NOMO-1 treated with dmso at 0.1 percent for 144 hours (cell line): ENCODE measurements around the gene E2F7.
"Not testable (repeated sequence)": the region's sequence is repeated elsewhere in the genome, so short reads cannot be mapped to it uniquely, and the experiment has no call there.

Source experiments
- DNase-seq: peaks from one replicate; lab custom pipeline; 2025; ENCODE audit not compliant: unreplicated experiment; lab: John Stamatoyannopoulos, UW

Gene E2F7, protein sequence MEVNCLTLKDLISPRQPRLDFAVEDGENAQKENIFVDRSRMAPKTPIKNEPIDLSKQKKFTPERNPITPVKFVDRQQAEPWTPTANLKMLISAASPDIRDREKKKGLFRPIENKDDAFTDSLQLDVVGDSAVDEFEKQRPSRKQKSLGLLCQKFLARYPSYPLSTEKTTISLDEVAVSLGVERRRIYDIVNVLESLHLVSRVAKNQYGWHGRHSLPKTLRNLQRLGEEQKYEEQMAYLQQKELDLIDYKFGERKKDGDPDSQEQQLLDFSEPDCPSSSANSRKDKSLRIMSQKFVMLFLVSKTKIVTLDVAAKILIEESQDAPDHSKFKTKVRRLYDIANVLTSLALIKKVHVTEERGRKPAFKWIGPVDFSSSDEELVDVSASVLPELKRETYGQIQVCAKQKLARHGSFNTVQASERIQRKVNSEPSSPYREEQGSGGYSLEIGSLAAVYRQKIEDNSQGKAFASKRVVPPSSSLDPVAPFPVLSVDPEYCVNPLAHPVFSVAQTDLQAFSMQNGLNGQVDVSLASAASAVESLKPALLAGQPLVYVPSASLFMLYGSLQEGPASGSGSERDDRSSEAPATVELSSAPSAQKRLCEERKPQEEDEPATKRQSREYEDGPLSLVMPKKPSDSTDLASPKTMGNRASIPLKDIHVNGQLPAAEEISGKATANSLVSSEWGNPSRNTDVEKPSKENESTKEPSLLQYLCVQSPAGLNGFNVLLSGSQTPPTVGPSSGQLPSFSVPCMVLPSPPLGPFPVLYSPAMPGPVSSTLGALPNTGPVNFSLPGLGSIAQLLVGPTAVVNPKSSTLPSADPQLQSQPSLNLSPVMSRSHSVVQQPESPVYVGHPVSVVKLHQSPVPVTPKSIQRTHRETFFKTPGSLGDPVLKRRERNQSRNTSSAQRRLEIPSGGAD

DNA sequence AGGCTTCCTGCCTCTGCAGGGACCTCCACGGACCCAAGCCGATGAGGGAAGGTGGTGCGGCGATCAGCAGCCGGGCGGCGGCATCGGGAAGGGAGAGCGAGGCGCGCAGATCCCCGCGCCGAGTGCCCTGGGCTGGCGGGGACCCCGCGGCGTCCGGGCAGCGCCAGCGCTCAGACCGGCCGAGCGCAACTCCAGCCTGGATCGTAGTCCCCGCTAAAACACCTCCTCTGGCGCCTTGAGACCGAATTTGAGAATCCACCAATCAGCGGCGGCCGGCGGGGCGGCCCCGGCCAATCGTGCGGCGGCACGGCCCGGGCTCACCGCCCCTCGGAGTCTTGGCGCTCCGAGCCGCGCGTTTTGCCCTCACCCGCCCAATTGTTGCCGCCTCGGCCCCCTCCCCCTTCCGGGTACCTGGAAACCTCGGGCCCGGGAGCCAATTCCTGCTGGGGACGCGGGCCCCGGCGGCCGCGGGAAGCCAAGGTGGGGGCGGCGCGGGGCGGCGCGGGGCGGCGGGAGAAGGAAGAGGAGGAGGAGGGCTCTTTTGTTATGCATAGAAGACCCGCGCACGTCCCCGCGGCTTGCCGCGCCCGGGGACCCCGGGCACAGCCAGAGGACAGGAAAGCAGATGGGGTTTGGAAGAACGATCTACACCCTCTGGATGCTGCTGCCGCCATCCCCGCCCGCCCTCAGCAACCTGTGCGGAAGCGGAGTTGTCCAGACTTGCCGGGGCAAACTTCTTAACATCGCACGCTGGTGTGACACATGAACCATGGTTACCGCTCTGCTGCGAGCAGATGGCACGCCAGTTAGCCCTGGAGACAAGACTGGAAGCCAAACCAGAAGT is at the start of gene E2F7:
Gene E2F7 (minus strand): TSS at position 209 of the 844 bp plus-strand sequence. CDS start 934 bp downstream, outside the sequence.
- peak; percentile 88 for DNase-seq

DNA sequence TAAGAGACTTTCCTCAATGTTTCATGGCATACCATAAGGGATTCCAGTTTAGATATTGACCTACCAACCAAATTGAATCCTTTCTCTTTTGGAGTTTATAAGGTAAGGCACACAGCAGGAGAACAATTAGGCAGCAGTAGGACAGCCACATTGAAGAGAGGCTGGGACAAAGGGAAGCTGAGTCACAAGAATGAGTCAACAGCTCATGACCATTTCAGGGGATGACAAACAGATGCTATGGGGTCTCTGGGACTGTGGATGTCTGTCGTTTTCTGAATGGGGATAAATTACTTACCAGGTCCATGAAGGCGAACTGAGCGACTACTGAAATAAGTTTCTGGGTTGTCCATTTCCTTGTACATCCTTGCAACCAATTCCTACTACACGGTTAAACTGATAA is 48.6 kb upstream of the E2F7 start:
- DNase-seq = no peak

DNA sequence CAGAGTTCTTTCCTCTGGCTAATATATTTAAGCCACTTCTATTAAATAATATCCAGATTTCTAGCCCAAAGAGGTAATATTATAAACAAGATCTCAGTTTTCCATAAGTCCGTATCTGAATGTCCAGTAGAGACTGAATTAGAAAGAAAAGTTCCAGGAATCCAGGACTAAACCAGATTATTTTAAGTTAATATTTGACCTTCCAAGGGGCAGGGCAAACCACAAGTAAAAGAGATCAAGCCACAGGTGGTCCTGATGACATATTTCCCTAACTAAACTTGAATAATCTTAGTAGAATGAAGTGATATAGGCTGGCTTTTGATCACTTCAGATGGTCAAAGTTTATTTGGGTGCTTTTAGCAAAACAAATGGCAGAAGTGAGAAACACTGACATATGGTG is 43.3 kb upstream of the E2F7 start:
- no peak for DNase-seq

DNA sequence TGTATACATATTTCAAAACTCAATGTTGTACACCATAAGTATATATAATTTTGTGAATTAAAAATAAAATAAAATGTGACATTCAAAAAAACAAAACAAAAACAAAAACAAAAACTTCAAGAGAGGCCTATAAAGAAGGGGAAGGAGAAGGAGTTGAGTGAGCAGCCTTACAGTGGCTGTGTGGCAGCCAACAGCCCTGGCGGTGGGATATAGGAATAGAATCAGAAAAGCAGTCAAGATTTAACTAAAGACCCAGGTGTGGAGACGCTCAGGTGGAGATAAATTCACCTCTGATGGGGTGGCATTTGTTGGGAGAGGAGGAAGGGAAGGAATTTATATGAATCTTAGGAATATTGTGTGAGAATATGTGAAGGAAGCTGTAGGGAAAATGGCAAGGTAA is 41.8 kb upstream of the E2F7 start:
- no peak for DNase-seq

DNA sequence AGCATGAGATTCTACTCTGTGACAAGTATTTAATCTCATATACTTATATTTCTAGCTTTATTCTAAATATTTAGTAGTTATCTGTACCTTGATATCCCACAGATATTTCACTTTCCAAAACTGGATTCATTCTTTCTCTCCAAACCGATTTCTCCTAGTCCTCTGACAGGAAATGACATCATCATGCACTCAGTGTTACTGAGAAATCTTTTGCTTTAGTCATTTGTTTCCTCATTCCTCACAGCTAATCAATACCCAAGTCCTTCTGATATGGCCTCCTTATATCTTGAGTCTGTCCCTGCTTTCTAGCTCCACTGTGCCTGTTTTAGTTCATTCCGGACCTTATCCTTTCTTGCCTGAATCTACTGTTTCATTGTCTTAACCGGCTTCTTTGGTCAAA is 39.4 kb upstream of the E2F7 start:
- DNase-seq = no peak

DNA sequence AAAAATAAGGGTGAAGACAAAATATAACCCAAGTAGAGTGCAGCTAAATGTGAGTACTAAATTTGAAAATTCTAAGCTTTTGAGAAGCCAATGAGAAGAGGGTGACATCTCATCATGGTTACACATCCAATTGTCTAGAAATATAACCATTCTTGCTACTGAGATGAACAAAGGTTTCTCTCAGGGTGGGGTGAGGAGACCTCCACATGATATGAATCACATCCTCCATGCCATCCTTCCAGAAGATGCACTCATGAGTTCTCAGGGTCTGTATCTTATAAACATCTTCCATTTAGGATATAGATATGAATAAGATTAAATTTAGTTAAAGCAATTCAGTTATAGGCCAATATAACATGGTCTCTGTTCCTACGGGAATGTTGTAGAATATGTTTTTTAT is 38.9 kb upstream of the E2F7 start:
- no peak for DNase-seq

DNA sequence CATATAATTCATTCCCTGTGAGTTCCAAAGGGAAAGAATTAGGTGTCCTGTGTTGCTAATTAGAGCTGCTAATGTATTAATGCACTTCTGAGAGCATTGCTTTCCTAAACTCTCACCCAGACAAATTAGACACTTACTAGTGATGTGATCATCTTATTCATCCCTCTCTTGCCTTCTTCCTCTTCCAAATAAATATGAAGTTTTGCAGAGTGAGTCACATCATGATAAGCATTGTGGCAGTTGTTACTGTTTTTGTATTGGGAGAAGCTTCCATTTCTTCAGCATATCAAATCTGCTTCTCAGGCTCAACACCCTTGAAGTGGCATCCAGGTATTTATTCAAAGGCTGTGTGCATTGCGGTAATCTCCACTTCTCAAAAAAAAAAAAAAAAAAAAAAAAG is 37.3 kb upstream of the E2F7 start:
- no peak for DNase-seq

DNA sequence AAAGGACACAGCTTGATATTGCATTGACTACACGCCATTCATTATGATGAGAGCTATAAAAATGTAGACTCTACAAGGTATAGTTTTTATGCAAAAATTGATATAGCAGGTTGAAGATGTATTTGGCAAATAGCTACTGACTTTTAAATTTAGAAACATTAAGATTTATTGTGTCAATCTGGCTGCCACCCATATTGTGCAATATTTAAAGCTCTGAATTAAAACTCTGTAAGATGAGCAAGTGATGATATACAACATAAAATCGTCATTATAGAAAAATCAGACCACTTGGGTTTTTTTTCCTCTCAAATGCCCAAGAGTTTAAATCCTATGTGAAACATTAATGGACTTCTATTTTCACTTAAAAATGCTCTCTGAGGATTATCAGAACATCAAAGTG is 36.8 kb upstream of the E2F7 start:
- DNase-seq = no peak

DNA sequence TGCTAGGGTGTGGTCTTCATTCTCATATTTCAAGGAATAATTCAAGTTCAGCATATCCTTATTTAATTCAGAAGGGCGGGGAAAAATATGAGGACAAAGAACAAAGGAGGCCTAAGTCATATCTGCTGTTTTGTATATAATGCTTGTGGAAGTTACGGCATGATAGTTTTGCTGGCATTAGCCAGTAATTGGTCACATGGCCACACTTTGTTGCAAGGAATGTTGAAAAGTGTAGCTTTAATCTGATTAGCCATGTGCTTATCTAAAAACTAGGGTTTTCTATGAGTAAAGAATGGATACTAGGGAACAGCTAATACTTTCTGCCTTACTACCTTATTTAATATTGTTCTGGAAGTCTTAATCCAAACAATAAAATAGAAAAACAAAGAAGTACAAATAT is 34.4 kb upstream of the E2F7 start:
- DNase-seq = no peak

DNA sequence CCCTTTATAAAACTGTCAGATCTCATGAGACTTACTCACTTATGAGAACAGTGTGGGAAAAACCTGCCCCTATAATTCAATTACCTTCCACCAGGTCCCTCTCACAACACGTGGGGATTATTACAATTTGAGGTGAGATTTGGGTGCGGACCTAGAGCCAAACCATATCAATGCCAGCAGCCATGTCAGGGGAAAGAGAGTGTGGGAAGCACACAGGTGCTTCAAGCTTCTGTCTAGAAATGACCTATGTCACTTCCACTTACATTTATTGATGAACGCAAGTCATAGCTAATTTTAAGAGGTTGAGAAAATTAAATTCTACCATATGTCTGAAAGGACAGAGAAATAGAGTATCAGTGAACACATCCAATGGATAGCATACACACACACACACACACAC is 32.5 kb upstream of the E2F7 start:
- DNase-seq = no peak

DNA sequence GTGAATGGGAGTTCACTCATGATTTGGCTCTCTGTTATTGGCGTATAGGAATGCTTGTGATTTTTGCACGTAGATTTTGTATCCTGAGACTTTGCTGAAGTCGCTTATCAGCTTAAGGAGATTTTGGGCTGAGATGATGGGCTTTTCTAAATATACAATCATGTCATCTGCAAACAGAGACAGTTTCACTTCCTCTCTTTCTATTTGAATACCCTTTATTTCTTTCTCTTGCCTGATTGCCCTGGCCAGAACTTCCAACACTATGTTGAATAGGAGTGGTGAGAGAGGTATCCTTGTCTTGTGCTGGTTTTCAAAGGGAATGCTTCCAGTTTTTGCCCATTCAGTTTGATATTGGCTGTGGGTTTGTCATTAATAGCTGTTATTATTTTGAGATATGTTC is 26.9 kb upstream of the E2F7 start:
- DNase-seq = not testable (repeated sequence)

DNA sequence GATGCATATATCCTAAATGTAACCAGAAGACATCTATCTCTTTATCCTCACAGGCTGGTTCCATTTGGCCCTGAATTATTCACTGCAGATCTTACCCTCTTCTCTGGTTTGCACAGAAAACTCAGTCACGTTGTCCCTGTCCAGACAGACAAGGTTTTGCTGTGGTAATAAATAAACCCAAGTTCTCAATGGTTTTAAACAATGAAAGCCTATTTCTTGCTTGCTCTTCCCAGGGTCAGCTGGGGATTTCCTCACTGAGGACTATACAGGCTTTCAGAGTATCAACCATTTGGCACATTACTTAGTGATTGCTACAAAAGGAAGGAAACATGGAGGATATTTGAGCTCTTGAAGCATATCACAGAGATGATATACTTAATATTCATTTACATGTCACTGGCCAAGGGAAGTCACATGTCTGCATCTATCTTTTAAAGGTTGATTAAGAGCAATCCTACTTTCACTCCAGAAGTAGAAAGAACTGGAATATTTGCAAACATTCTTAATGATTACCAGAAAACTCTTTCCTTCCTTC is 24.4 kb upstream of the E2F7 start:
- no peak for DNase-seq

DNA sequence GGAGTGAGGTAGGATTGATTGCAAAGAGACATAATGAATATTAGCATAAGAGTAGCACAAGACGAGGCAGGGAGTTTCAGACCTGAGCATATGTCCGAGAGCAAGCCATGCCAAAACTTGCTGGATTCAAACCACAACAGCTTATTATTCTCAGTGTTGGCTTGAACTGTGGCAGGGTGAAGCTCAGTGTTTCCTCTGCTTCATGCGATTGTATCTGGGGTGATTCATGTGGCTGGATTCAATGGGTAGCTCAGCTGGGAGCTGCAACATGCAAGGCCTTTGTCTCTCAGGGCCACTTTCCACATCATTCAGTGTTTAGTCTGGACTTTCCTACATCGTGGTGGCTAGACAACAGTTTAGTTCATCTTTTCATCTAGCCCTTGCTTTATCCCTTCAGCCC is 22.1 kb upstream of the E2F7 start:
- no peak for DNase-seq

DNA sequence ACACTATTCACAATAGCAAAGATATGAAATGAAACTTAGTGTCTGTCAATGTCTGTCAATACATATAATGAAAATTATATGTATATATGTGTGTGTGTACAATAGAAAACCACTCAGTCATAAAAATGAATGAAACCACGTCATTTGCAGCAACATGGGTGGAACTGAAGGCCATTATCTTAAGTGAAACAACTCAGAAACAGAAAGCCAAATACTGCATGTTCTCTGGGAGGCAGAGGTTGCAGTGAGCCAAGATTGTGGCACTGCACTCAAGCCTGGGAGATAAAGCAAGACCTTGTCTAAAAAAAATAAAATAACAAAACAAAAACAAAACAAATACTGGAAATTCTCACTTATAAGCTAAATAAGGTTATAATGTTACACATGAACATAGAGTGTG is 16.7 kb upstream of the E2F7 start:
- no peak for DNase-seq

DNA sequence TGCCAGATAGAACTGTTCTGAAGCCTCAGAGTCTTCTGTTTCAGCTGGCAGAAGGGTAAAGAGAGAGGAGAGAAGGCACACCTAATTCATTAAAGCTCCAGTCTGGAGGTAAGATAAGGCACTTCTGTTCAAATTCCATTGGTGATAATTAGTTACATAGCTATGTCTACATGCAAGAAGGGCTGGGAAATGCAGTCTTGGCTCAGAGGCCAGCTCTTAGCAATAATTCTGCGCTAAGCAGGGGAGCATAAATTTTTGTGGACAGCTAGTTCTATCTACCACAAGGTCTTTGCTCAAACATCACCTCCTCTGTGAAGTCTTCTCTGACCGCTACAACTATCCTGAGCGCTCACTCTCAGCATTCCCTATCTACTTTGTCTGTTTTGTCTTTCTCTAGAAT is 14.3 kb upstream of the E2F7 start:
- DNase-seq = no peak

DNA sequence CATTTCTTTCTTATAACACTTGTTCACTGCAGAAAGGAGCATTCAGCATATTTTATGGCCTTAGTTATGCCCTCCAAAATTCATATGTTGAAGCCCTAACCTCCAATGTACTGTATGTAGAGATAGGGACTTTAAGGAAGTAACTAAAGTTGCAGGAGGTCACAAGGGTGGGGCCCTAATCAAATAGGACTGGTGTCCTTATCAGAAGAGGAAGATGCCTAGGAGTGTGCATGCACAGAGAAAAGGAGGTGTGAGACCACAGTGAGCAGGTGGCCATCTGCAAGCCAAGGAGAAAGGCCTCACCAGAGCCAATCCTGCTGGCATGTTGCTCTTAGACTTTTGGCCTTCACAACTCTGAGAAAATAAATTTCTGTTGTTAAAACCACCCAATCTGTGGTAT is 12.9 kb upstream of the E2F7 start:
- DNase-seq = no peak

DNA sequence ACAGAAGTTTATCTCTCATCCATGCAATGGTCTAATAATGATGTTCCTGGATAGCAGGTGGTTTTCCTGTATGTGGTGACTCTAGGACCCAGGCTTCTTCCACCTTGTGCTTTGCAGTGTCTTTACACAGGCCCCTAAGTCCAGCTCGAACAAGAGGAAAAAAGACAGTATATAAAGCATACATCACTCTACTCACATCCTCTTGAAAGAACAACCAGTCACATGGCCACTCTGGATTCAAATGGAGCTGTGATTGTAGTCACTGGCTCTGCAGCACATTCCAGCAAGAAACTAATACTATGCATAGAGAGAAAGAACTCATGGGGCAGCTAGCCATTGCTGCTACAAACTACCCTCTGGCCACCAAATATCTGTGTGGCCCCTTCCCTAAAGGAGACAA is 11.5 kb upstream of the E2F7 start:
- DNase-seq = no peak

DNA sequence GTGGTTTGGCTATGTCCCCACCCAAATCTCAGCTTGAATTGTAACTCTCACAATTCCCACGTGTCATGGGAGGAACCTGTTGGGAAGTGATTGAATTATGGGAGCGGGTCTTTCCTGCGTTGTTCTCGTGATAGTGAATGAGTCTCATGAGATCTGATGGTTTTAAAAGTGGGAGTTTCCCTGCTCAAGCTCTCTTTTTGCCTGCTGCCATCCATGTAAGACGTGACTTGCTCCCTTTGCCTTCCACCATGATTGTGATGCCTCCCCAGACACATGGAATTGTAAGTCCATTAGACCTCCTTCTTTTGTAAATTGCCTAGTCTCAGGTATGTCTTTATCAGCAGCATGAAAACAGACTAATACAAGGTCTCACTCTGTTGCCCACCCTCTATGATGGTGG is 8.5 kb upstream of the E2F7 start:
- DNase-seq = not testable (repeated sequence)

DNA sequence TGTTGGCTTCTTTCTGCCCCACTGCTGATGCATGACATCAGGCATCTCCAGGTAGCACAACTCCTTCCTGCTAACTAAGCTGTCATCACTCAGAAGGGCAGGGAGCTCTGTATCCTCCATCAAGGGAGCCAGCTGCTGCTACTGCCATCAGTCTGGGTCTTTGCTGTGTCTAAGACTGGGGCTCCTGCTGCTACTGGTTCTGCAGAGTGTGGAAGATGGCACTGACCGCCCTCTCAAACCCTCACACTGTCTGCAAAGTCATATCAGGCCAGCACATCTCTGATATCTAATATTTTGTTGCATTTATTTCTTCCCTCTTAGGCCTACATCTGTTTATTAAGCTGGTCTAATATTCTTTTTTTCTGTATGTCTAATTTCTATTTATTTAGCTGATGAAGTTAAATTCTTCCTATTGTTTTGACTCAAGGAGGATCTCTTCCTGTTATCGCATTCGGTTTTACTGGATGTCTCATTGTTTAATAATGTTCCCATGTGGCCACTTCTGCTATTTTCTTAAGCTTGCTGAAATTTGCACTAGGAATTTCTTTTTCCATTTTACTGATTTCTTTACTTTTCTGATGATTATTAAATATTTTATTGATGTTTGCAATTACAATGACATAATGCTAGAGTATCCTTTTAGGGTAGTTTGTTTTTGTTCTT is 7.6 kb upstream of the E2F7 start:
- DNase-seq = no peak

DNA sequence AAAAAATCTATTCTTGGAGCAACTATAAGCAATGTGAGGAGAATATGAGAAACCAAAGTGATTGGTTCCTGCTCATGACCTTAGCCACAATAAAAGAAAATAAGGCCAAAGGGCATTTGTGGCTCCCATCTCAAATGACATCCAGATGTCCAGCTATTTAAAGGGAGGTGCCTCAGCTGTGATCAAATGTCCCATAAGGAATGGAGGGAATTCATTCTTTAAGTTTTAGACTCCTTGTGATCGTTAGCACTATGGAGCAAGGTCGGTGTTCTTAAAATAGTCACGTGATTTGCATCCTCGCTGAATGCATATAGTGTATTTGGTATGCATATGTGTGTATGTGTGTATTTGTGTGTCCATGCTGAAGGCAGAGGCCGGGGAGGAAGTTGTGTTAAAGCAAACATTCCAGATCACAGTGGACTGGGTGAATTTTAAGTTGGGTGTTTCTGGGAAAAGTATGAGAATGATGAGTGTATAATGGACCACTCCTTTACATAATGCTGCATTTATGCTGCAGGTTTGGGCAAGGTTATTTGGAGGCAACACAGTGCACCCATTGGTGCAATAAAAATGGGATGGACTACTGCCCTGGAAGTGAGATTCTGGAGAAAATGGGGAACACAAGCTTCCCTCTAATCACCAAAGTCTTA is 5.6 kb upstream of the E2F7 start:
- no peak for DNase-seq
